GM21390 (cell line): Measurements from ENCODE around the gene RAB3C.
"Not testable (repeated sequence)": the region's sequence is repeated elsewhere in the genome, so short reads cannot be mapped to it uniquely, and the experiment has no call there.

Experiments used
- ATAC-seq: cut with Tn5 transposase; IDR thresholded peaks from one replicate; pipeline ENCODE4 v1.9.1; 2021; ENCODE audit not compliant: unreplicated experiment

The RAB3C gene

DNA sequence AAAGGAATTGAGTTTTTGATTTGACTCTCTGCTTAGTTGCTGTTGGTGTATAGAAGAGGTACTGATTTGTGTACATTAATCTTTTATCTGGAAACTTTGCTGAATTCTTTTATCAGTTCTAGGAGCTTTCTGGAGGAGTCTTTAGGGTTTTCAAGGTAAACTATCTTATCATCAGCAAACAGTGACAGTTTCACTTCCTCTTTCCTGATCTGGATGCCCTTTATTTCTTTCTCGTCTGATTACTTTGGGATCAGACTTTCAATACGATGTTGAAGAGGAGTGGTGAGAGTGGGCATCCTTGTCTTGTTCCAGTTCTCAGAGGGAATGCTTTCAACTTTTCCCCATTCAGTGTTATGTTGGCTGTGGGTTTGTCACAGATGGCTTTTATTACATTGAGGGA, 17.7 kb downstream of the RAB3C start:
- not testable (repeated sequence) for ATAC-seq

DNA sequence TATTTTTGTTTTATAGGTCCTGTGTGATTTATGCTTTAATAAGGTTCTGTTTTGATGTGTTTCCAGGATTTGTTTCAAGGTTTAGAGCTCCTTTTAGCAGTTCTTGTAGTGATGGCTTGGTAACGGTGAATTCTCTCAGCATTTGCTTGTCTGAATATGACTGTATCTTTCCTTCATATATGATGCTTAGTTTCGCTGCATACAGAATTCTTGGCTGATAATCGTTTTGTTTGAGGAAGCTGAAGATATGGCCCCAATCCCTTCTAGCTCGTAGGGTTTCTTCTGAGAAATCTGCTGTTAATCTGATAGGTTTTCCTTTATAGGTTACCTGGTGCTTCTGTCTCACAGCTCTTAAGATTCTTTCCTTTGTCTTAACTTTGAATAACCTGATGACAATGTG, 20.0 kb downstream of the RAB3C start:
- ATAC-seq, result not testable (repeated sequence)

DNA sequence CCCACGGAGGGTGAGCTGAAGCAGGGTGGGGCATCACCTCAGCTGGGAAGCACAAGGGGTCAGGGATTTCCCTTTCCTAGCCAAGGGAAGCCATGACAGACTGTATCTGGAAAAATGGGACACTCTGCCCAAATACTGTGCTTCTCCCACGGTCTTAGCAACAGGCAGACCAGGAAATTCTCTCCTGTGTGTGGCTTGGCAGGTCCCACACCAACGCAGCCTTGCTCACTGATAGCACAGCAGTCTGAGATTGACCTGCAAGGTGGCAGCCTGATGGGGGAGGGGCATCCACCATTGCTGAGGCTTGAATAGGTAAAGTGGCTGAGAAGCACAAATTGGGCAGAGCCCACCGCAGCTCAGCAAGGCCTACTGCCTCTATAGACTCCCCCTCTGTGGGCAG, 23.2 kb downstream of the RAB3C start:
- ATAC-seq, result no peak

DNA sequence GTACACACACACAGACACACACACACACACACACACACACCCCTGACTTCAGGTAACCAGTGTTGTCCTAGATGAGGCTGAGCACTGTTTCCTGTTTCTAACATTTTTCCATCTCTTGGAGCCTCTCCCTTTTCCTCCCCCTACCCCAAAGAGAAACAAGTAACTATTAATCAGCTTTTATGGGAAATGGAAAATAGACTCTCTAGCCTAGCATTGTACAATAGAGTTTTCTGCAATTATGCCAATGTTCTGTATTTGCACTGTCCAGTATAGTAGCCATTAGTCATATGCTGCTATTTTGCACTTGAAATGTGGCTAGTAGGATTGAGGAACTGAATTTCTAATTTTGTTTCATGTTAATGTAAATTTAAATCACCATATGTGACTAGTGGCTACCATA, 33.1 kb downstream of the RAB3C start:
- no peak for ATAC-seq

DNA sequence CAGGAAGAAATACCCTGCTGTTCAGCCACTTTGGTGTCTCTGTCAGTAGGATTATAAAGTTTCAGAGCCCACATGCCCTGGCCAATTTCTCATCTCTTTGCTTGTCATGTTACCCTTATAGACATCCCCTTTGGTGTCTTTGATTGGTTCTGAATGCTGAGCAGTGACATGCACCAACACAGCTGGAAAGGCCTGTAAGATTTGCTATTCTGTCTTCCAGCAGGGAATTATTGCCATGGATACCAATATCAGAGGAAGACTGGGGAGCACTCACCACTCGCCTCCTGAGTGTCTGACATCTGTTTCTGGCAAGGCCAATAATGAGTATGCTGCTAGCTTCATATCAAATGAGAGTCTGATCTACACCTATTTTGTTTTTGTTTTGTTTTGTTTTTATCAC, 34.4 kb downstream of the RAB3C start:
- ATAC-seq, result no peak

DNA sequence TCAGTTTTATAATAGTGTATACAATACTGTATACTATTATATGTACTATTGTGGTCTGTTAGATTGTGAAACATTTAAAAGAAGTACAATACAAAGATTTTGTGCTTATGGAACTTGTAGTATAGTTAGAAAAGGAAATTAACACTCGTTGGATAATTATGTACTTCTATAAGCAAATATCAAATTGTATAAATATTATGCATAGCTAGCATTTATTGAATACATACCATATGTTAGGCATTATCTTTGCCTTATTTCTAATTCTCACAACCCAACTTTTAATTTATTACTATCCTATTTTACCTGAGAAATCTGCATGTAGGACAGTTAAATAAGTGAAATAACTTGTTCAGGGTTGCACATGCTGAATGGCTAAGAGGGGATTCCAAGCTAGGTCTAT, 37.5 kb downstream of the RAB3C start:
- no peak for ATAC-seq

DNA sequence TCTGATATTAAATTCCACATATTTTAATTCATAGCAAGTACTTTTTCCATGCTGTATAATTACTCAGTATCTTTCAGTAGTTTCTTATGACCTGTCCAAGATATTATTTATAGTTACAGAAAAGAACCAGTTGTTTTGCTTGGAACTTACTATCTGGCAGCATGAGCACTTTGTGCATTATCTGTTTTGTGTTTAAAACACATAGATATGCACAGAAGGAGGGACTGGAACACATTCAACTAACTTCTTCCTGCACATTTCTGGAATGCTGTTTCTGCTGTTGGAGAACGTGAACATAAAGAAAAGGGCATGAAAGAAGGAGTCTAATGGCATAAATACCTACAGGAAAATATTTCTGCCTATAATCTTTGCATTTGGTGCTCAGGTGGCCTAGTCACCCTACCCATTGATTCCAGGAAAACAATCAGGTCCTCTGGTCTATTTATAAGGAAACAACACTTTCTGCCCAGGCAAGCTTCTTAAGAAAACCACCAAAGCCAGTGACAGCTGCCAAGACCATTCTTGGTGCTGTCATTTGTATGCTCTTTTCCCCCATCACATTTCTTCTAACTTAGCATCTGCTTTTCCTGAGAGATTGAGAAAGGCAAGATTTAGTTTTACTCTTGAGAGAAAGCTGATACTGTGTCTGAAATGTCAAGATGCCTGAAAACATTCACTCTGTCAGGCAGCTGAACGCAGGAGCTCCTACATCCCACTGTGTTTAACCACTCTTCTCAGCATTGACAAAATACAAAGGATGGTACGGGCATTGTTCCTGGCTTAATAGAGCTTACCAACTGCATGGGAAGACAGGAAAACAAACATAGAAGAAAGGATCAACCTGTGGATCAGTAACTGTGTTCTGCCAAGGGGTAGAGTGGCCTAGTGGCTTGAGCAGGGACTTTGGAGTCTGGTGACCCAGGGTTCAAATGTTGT, 40.3 kb downstream of the RAB3C start:
- ATAC-seq, result no peak

DNA sequence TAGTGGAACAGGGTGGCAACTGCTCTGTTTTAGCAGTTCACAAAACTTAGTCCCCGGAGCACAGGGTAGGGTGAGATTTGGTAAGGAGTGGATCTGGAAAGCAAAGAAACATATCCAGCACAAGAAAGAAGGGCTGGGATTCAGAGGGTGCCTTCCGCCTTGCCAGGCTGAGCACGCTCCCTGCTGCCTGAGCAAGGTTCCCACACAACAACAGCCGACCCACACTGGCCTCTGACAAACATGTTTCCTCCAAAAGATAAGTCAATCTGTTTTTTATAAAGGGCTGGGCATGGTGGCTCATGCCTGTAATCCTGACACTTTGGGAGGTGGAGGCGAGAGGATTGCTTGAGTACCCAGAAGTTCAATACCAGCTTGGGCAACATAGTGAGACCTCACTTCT, 45.8 kb downstream of the RAB3C start:
- no peak for ATAC-seq

DNA sequence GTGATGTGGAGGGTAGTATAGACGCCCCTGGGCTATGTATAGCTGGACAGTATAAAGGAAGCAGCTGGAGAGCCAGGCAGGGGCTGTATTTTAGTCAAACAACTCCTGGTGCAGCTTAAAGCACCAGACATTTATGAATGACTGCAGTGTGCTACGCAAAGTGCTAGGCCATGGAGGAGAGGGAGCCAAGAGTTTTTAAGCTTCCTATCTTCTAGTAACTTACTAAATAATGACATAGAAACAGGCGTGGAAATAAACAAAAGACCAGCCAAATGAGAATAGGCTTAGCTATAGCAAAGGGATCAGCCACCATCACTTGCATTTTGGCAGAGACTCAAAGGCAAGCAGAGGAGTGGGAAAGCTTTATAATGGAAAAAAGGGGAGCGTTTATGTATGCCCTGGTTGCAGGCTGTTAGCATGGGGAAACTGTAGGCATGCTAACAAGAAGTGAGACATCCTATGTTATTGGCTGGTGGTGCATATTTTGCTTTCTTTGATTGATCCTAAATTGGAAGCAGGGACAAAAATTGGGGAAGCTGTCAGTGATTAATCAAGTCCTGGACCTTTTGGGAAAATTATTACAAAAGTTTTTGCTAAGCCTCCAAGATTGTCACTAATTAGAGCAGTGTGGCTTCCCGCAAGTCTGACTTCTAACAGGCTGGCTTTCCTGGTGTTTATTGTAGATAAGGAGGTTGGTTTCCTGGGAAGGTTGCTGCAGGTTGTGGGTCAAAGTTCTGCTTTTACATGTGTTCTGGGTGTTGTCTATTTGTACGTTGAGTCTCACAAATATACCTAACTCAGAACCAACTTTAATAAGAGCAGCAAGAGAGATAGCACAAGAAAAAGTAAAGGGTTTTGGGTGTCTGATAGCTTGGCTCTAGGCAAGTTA, 46.6 kb downstream of the RAB3C start:
- ATAC-seq, result no peak

DNA sequence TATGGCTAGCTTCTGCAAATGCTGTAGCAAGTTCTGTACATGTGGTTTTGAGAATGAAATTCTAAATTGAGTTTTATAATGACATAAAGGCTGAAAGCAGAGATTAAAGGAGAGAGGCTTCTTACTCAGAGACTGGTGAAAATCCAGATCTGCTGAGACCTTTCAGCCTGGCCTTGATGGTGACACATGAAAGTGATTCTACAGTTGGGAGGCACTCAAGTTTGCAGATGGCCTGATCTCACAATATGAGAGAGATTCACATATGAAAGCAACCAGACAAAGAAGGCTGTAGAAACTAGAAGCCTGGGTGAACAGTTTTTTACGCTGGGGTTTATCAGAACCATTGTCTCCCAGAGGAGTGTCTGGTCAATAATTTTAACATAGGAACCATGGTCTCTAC, 49.0 kb downstream of the RAB3C start:
- no peak for ATAC-seq

DNA sequence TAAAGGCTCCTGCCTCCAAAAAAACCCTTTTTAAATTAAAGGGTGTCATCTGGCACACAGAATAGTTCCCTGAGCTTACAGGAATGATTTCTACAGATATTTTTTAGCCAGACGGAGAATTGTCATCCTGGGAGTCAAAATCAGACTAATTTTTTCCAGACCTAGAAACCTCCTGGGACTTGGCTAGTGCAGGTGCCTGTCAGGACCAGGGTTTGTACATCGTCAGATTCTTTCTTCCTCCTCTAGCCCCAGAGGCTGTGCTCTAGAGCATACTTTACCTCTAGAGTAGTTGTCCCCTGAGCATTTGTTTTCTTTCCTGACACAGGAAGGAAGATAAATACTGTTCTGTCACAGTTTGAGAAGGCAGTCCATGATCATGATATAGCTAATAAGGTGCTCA, 52.5 kb downstream of the RAB3C start:
- ATAC-seq, result no peak

DNA sequence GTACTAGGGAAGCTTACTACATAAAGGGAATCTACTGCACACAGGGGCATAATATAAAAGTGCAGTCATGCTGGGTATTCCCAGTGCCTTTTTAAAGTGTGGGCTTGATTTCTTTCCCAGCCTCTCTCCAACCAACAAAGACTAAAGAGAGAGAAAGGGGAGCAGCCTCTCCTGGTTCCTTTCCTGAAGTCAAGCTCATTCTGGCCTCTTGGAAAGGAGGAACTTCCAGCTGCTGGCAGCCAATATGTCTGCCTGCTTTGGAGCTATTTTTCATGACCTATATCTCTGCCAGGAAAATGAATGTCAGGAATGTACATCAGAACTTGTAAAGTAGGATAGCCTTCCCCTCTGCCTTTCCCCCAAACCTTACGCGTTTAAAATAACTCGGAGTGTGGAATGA, 57.1 kb downstream of the RAB3C start:
- ATAC-seq, result no peak

DNA sequence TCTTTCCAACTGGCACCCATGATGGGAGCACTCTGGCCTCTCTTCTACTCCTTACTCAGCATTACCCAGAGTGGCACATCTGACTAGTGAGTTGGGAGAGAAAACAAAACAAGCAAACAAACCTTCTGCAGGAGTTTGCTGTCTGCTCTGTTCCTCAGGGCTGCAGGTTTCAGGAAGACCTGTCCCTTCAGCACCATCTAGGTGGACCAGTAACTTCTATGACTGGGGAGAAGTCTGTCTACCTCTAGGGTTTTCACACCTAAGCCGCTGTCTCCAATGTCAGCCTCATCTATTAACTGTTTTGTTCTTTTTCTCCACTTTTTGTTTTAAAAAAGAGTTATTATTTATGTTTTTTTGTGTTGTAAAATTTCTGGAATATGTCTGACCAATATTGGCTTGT, 58.7 kb downstream of the RAB3C start:
- ATAC-seq, result no peak

DNA sequence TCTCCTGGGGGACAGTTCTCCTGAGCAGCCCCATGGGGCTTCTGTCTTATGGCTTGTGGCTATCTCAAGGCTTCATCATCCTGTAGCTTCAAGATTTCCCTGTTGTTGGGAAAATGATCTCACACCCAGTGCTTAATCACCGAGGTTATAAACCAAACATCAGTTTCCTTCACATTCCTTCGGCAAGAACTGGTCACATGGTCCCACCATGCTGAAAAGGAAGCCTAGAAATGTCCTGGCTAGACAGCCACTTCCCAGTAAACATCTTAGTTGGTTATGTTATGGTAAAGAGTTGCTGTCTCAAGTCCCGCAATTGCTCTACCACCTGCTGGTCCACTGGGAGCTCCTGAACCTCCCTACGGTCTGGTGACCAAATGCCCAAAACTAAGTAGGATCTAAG, 66.0 kb downstream of the RAB3C start:
- ATAC-seq, result no peak

DNA sequence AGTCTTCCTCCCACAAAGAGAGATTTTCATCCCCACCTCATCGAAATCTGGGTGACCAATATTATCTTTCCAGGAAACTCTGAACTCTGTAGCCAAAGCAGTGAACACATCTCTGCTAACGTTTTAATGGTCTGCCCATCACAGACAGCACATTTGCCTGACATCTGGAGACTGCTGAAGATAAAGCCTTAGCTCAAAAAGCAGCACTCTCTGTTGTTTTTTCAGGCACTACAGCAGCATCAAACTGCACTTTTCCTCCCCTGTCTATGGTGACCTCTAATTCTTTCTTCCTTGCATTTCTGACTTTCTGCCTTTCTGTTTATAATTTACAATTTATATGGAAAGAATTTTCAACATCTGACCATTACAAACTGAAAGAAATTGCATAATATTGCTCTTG, 66.8 kb downstream of the RAB3C start:
- ATAC-seq, result no peak

DNA sequence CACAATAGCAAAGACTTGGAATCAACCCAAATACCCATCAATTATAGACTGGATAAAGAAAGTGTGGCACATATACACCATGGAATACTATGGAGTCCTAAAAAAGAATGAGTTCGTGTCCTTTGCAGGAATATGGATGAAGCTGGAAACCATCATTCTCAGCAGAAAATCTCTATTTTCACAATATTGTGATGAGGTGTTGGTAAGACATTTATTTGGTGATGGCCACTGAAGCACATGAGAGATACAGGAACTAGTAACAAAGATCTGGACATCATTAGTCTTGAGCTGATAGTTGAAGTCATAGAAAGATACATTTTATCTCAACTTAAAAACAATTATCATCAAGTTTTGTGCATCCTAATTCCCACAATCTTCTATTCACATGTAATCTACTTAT, 70.6 kb downstream of the RAB3C start:
- no peak for ATAC-seq

DNA sequence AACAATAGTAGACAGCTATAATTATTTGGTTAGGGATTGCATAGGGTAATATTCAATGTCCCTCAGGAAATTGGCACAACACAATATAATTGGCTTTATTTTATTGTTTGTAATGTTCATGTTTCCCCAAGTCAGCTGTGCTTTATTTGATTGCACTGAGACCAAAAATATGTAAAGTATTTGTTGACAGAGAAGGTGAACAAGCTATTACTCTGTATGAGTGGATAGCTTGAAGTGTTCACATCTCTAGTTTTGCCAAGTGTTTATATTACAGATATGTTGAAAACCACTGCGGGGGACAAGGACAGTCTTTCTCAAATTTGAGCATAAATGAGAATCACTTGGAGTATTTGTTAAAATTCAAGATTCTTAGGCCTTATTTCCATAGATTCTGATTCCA, 83.3 kb downstream of the RAB3C start:
- no peak for ATAC-seq

DNA sequence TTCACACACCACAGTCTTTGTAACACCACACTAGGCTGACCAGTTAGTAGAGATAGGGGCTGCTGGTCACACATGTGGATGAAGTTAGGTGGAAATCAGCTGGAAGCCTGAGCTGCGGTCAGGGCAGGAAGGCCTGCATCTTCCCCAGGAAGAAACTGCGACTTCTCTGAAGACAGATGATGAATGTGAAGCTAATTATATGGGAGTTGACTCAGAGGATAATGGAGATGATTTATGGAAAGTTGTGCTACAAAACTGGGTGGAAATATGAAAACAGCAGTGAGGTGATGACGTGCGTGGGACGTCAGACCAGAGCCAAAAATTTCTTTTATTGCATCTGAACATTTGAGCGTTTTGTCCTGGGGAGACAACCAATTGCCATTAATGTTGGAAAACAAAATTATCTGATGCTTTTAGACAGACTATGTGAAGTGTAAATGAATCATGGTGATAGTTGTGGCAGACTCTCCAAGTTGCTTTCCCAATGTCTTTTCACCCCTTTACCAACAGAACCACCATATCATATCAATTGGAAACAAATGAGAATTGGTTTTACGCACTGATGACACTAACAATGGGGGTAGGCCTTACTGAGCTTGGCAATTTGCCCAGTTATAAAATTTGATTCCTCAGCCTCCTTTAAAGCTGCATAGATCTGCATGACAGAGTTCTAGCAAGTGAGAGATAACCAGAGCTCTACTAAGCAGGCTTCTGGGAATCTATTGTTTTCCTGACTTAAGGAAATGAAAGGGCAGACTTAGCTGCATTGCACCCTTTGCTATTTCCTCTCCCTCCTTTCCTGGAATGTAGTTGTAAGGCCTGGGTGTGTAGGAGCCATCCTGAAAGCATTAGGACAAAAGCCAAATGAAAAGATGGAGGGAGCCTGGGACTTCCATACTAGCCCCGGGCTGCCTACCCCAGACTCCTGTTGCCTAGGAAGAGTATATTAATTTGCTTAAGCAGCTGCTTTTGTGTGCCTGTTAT, 84.0 kb downstream of the RAB3C start:
- ATAC-seq, result no peak

DNA sequence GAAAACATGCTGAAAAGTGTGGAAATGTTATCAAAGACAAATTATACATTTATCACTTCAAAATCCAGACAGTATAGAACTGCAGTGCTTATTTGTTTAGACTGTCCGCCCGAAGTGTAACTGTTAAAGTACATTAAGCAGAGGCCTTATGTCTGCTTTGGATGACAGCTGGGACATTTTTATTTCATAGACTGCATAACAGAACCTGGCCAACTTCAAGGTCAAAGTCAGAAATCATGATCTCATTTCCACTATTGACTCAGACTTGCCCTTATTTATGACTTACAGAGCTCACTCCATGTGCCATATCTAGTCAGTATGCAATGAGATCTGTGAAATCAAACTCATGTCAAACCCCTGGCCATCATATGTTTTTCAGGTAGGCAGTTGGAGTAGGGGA, 87.7 kb downstream of the RAB3C start:
- no peak for ATAC-seq

DNA sequence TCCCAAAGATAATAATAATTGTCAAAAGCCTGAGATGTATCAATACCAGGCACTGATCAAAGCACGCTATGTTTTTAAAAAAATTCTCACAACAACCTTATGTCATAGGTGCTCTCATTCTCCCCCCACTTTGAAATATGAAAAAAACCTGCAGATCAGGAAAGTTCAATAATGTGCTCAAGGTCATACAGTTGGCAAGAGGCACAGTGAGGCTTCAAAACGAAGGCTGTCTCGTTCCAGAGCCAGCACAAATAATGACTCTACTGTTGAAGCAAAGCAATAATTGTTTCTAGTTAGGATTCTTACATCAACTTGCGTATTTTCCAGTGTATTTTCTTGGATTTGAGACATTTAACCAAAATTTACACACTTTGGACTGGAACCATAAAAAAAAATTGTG, 88.3 kb downstream of the RAB3C start:
- no peak for ATAC-seq

DNA sequence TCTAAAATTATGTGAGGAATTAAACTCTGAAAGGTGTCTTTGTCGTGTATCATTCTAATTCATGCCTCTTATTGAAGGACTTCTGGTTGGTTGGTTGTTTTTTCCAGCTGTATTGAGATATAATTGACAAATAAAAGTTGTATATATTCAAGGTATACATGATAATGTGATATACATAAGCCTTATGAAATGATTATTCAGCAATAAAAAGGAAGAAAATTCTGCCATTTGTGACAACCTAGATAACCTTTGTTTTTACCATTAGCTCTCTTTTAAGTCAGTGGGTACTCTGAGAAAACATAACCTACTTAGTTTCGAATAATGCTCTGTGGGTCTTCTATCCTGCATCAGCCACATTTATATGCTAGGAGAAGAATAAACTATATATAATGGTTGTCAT, 89.6 kb downstream of the RAB3C start:
- ATAC-seq, result no peak
